ENCODE measurements around the gene CECR2.

CECR2 gene

GRCh38 chr22:17589810-17590375 is 220.6 kb downstream of the CECR2 start:
- Histone ChIP-seq H3K14ac (ENCODE audit: low read length) (no peak overlapping the region), H3K4me2 (ENCODE audit: insufficient read depth, low read length, poor library complexity, severe bottlenecking) (no peak overlapping the region), H3K18ac (ENCODE audit: low read length) (no peak overlapping the region), H3K4me3 (ENCODE audit: low read length in 2 of 2) (no peak overlapping the region), H3K27me3 (ENCODE audit: control insufficient read depth in 3 of 3, insufficient read depth in 3 of 3, low read depth in 1 of 3, low read length in 3 of 3) (no peaks in the 10 kb centered on the region), H2BK15ac (ENCODE audit: low read length) (no peak overlapping the region), H3K23ac (ENCODE audit: low read depth, low read length, poor library complexity) (no peak overlapping the region), H2BK120ac (ENCODE audit: low read depth, low read length) (no peak overlapping the region), H4K8ac (ENCODE audit: low read depth, low read length) (no peak overlapping the region), H3K4me1 (ENCODE audit: control insufficient read depth in 2 of 2, insufficient read depth in 1 of 2, low read depth in 1 of 2, low read length in 2 of 2) (peaks cover 0 to 4% of the 10 kb centered on the region in 2 donors), H3K27ac (replicated peaks; ENCODE audit: low read length) (no peak overlapping the region), H3K9me3 (replicated peaks in 1 of 2; ENCODE audit: control insufficient read depth in 2 of 2, insufficient read depth in 1 of 2, low read depth in 1 of 2, low read length in 2 of 2) (peaks cover 0 to 1% of the 10 kb centered on the region in 2 donors), H2AFZ (ENCODE audit: low read length) (no peak overlapping the region), H3K79me1 (ENCODE audit: low read depth, low read length) (peaks cover 2% of the 10 kb centered on the region), H2BK12ac (ENCODE audit: low read length) (no peak overlapping the region), H2BK5ac (ENCODE audit: low read length) (no peak overlapping the region), H4K91ac (ENCODE audit: low read depth, low read length, poor library complexity) (no peak overlapping the region), H2AK5ac (ENCODE audit: low read depth, low read length) (no peak overlapping the region), H3K4ac (ENCODE audit: low read length) (no peak overlapping the region), H3K9ac (ENCODE audit: low read depth, low read length, poor library complexity) (no peak overlapping the region), H3K36me3 (replicated peaks in 1 of 2; ENCODE audit: control insufficient read depth in 2 of 2, insufficient read depth in 2 of 2, low read length in 2 of 2) (peaks cover 17 to 52% of the 10 kb centered on the region in 2 donors)
- DNase-seq (ENCODE audit: low spot score): no peak
- WGBS, 2 donors (ENCODE audit: extremely low coverage in 2 of 2, insufficient read length in 2 of 2, insufficient replicate concordance in 1 of 2): no CpG with 5 or more reads among the region's 10 CpGs

GRCh38 chr22:17590586-17590985 is 221.3 kb downstream of the CECR2 start:
- Histone ChIP-seq H2AK5ac (ENCODE audit: low read depth, low read length) (no peak overlapping the region), H2BK12ac (ENCODE audit: low read length) (no peak overlapping the region), H3K27me3 (ENCODE audit: control insufficient read depth in 3 of 3, insufficient read depth in 3 of 3, low read depth in 1 of 3, low read length in 3 of 3) (no peaks in the 10 kb centered on the region), H4K91ac (ENCODE audit: low read depth, low read length, poor library complexity) (no peak overlapping the region), H3K4me3 (ENCODE audit: low read length in 2 of 2) (no peak overlapping the region), H2BK120ac (ENCODE audit: low read depth, low read length) (no peak overlapping the region), H2AFZ (ENCODE audit: low read length) (no peak overlapping the region), H3K14ac (ENCODE audit: low read length) (no peak overlapping the region), H3K36me3 (replicated peaks in 1 of 2; ENCODE audit: control insufficient read depth in 2 of 2, insufficient read depth in 2 of 2, low read length in 2 of 2) (peaks cover 19 to 59% of the 10 kb centered on the region in 2 donors), H3K9me3 (replicated peaks in 1 of 2; ENCODE audit: control insufficient read depth in 2 of 2, insufficient read depth in 1 of 2, low read depth in 1 of 2, low read length in 2 of 2) (peaks cover 0 to 1% of the 10 kb centered on the region in 2 donors), H3K27ac (replicated peaks; ENCODE audit: low read length) (no peak overlapping the region), H2BK15ac (ENCODE audit: low read length) (no peak overlapping the region), H4K8ac (ENCODE audit: low read depth, low read length) (no peak overlapping the region), H3K9ac (ENCODE audit: low read depth, low read length, poor library complexity) (no peak overlapping the region), H3K79me1 (ENCODE audit: low read depth, low read length) (peaks cover 2% of the 10 kb centered on the region), H3K4me1 (ENCODE audit: control insufficient read depth in 2 of 2, insufficient read depth in 1 of 2, low read depth in 1 of 2, low read length in 2 of 2) (peaks cover 0 to 4% of the 10 kb centered on the region in 2 donors), H3K4me2 (ENCODE audit: insufficient read depth, low read length, poor library complexity, severe bottlenecking) (no peak overlapping the region), H3K4ac (ENCODE audit: low read length) (no peak overlapping the region), H3K18ac (ENCODE audit: low read length) (no peak overlapping the region), H2BK5ac (ENCODE audit: low read length) (no peak overlapping the region), H3K23ac (ENCODE audit: low read depth, low read length, poor library complexity) (no peak overlapping the region)
- DNase-seq (ENCODE audit: low spot score): no peak
- WGBS, 2 donors (ENCODE audit: extremely low coverage in 2 of 2, insufficient read length in 2 of 2, insufficient replicate concordance in 1 of 2): no CpG with 5 or more reads among the region's 5 CpGs

- Histone ChIP-seq H3K79me1 (ENCODE audit: low read depth, low read length) (peaks cover 2% of the 10 kb centered on the region), H3K27me3 (ENCODE audit: control insufficient read depth in 3 of 3, insufficient read depth in 3 of 3, low read depth in 1 of 3, low read length in 3 of 3) (no peaks in the 10 kb centered on the region), H3K36me3 (replicated peaks in 1 of 2; ENCODE audit: control insufficient read depth in 2 of 2, insufficient read depth in 2 of 2, low read length in 2 of 2) (peaks cover 25 to 73% of the 10 kb centered on the region in 2 donors), H3K4me2 (ENCODE audit: insufficient read depth, low read length, poor library complexity, severe bottlenecking) (no peak overlapping the region), H4K8ac (ENCODE audit: low read depth, low read length) (no peak overlapping the region), H3K14ac (ENCODE audit: low read length) (no peak overlapping the region), H3K4me3 (ENCODE audit: low read length in 2 of 2) (no peak overlapping the region), H2AFZ (ENCODE audit: low read length) (no peak overlapping the region), H2AK5ac (ENCODE audit: low read depth, low read length) (no peak overlapping the region), H4K91ac (ENCODE audit: low read depth, low read length, poor library complexity) (no peak overlapping the region), H2BK15ac (ENCODE audit: low read length) (no peak overlapping the region), H2BK12ac (ENCODE audit: low read length) (no peak overlapping the region), H3K18ac (ENCODE audit: low read length) (no peak overlapping the region), H3K27ac (replicated peaks; ENCODE audit: low read length) (no peak overlapping the region), H3K9ac (ENCODE audit: low read depth, low read length, poor library complexity) (no peak overlapping the region), H3K23ac (ENCODE audit: low read depth, low read length, poor library complexity) (no peak overlapping the region), H3K4me1 (ENCODE audit: control insufficient read depth in 2 of 2, insufficient read depth in 1 of 2, low read depth in 1 of 2, low read length in 2 of 2) (peaks cover 0 to 4% of the 10 kb centered on the region in 2 donors), H3K9me3 (replicated peaks in 1 of 2; ENCODE audit: control insufficient read depth in 2 of 2, insufficient read depth in 1 of 2, low read depth in 1 of 2, low read length in 2 of 2) (peaks cover 1 to 5% of the 10 kb centered on the region in 2 donors), H3K4ac (ENCODE audit: low read length) (no peak overlapping the region), H2BK5ac (ENCODE audit: low read length) (no peak overlapping the region), H2BK120ac (ENCODE audit: low read depth, low read length) (no peak overlapping the region)
- WGBS, 2 donors (ENCODE audit: extremely low coverage in 2 of 2, insufficient read length in 2 of 2, insufficient replicate concordance in 1 of 2): no CpG with 5 or more reads among the region's 5 CpGs
- no peak for DNase-seq (ENCODE audit: low spot score)
Measured at GRCh38 chr22:17592201-17592600, 222.9 kb downstream of the CECR2 start.

GRCh38 chr22:17596226-17596625 is 227.0 kb downstream of the CECR2 start:
- no peak overlapping the region for H3K4me3 ChIP-seq (ENCODE audit: low read length in 2 of 2)
- no peak overlapping the region for H3K4ac ChIP-seq (ENCODE audit: low read length)
- H2BK5ac ChIP-seq (ENCODE audit: low read length): no peak overlapping the region
- H3K79me1 ChIP-seq (ENCODE audit: low read depth, low read length): peaks cover 2% of the 10 kb centered on the region
- H3K9ac ChIP-seq (ENCODE audit: low read depth, low read length, poor library complexity): no peak overlapping the region
- DNase-seq (ENCODE audit: low spot score): no peak
- H2BK12ac ChIP-seq (ENCODE audit: low read length): no peak overlapping the region
- H4K8ac ChIP-seq (ENCODE audit: low read depth, low read length): no peak overlapping the region
- H3K14ac ChIP-seq (ENCODE audit: low read length): no peak overlapping the region
- H3K9me3 ChIP-seq (replicated peaks in 1 of 2; ENCODE audit: control insufficient read depth in 2 of 2, insufficient read depth in 1 of 2, low read depth in 1 of 2, low read length in 2 of 2): peaks cover 0 to 13% of the 10 kb centered on the region in 2 donors
- no peaks in the 10 kb centered on the region for H3K4me1 ChIP-seq (ENCODE audit: control insufficient read depth in 2 of 2, insufficient read depth in 1 of 2, low read depth in 1 of 2, low read length in 2 of 2)
- no peak overlapping the region for H4K91ac ChIP-seq (ENCODE audit: low read depth, low read length, poor library complexity)
- H2AK5ac ChIP-seq (ENCODE audit: low read depth, low read length): no peak overlapping the region
- H3K36me3 ChIP-seq (replicated peaks in 1 of 2; ENCODE audit: control insufficient read depth in 2 of 2, insufficient read depth in 2 of 2, low read length in 2 of 2): peaks cover 38 to 95% of the 10 kb centered on the region in 2 donors
- no peak overlapping the region for H2BK120ac ChIP-seq (ENCODE audit: low read depth, low read length)
- no peaks in the 10 kb centered on the region for H3K27me3 ChIP-seq (ENCODE audit: control insufficient read depth in 3 of 3, insufficient read depth in 3 of 3, low read depth in 1 of 3, low read length in 3 of 3)
- H3K23ac ChIP-seq (ENCODE audit: low read depth, low read length, poor library complexity): no peak overlapping the region
- H3K27ac ChIP-seq (replicated peaks; ENCODE audit: low read length): no peak overlapping the region
- H3K18ac ChIP-seq (ENCODE audit: low read length): no peak overlapping the region
- WGBS, 2 donors (ENCODE audit: extremely low coverage in 2 of 2, insufficient read length in 2 of 2, insufficient replicate concordance in 1 of 2): no CpG with 5 or more reads among the region's 6 CpGs
- no peak overlapping the region for H2AFZ ChIP-seq (ENCODE audit: low read length)
- no peak overlapping the region for H2BK15ac ChIP-seq (ENCODE audit: low read length)
- no peak overlapping the region for H3K4me2 ChIP-seq (ENCODE audit: insufficient read depth, low read length, poor library complexity, severe bottlenecking)
